GM04503 (cell line): ENCODE measurements around the gene RBFA.

Experiments
- DNase-seq: peaks from one replicate; pipeline ENCODE4 v3.0.0-alpha.2; 2012; ENCODE audit warnings: low read depth

RBFA gene

DNA sequence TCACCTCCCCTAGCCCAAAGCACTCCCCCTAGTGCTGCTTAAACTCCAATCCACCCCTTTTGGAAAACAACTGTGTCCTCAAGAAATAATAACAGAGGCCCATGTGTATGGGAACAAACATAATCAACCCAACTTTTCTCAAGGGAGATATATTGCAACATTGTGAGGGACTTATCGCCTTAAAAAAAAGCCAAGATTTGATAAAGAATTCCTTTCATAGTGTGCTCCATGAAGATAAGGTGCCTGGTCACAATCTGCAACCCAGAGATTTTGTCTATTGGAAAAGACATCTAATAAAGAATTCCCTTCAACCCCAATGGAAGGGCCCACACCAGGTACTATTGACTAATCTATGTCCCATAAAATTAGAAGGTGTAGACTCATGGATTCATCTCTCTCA is 4.5 kb upstream of the RBFA start:
- DNase-seq: no peak

DNA sequence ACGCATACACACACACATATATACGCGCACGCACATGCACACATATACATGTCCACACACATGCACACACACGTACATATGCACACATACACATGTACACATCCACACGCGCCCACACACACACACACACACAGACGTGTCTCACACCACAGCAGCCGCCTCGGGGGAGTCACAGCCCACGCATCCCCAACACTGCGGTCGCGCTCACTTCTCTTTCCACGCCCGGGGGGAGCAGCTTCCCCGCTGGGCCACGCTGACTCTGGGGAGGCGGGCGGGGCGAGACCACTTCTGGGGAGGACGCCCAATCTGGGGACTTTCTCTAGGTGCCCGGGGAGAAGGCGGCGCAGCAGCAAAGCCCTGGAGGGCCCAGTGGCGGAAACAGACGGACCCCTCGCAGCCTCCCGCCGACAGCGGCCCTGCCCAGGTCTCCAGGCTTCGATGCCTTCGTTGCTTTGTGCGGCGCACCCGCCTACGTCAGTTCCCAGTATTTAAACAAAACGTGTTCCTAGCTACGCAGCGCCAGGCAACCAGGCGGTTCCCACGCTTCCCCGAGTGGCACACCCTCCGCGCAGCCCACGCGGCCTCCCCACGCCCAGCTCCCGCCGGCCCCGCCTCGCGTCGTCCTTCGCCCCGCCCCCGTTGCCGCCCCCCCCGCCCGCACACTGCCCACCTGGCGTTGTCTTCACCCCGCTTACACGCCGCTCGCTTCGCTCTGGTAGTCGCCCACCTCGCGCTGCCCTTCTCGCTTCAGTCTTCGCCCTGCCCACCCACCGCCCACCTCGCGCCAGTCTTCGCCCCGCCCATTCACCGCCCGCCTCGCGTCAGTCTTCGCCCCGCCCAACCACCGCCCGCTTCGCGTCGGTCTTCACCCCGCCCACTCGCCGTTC is 810 bp upstream of the RBFA start:
- no peak for DNase-seq

DNA sequence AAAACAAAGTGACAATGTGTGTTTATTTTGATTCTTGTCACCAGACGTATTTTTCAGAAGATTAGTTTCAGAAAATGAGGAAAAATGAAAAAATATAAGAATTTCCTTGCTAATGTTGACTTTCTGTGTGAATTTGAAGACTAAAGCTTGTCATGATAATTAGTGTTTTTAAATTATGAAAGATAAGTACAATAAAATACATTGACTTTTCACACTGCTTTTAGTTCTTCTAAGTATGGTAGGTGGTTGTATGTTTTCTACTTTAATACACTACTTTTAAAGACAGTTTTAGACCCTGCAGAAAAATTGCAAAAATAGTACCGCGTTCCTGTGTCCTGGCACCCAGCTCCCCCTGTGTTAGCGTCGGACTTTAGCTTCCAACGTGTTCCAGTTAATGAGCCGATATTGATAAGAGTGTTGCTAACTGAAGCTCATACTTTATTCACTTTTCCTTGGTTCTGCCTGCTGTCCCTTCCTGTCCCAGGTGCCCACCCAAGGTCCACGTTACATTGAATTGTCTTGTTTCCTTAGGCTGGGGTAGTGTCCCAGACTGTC is 695 bp downstream of the RBFA start:
- no peak for DNase-seq

DNA sequence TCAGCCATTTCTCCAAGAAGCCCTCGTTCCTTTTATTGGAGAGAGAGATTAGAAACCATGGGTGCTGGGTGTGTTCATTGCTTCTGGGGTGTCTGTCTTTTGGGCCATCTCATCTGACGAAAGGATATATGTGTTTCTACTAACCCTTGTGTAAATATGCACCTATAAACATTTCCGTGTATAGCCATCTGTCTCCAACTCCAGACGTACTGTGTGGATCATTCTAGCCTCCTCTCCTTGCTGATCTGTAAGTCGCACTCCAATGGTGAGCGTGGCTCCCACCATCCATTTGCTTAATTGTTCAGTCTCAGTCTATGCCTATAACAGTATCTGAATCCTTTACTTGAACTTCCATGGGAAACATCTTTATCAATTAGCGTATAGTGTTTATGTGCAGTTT is 1.8 kb downstream of the RBFA start:
- no peak for DNase-seq

DNA sequence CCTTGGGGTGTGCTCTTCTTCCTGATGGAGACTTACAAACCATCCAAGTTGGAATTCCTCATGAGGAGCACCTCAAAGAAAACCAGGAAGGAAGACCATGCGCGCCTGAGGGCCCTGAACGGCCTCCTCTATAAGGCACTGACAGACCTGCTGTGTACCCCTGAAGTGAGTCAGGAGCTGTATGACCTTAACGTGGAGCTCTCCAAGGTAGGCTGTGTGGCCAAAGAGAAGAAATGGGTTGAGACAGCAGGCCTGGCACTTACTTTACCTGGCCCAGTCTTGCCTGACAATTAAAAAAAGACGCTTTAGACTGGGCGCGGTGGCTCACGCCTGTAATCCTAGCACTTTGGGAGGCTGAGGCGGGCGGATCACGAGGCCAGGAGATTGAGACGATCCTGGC is 3.1 kb downstream of the RBFA start:
- no peak for DNase-seq

DNA sequence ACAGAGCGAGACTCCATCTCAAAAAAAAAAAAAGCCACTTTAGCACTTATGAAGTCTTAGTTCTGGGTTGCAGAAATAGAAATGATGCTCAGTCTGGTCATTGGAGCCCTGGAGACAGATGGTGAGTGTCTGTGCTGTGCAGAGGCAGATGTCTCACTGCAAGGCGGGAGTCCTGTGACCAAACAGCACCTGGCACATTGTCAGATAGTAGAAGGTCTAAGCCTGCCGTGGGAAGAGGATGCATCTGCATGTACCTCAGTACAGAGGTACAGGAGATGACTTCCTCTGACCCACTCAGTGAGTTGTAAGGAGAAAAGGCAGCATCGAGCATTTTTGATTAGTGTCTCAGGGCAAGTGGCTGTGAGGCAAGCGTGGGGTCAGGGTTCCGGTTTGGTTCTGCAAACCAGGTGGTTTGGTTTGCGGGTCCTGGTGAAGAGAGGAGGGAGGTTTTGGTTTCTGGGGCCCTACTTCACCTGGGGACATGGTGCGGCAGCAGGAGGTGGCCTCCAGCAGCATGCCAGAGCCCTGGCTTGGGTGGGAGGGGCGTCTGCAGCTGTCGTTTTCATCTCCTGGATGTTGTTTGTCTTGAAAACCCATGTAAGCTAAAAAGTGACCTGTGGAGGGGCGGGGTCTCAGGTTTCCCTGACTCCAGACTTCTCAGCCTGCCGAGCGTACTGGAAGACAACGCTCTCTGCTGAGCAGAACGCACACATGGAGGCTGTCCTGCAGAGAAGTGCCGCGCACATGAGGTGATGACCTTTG is 3.8 kb downstream of the RBFA start:
- DNase-seq: no peak

DNA sequence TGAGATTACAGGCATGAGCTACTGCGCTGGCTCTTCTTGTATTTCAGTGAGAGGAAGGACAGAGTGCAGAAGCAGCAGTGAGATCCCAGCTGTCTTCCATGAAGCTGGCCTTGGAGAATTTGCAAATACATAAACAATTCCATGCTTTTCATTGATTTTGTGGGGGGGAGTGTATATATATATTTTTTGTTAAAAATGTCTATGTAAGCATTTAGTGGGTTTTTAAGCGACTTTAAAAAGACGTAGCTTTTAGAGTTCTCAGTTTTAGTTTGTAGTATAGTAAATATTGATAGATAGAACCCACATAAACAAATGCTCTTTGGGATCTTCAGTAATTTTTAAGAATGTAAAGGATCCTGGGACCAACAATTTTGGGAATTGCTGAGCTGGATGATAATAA is 6.3 kb downstream of the RBFA start:
- no peak for DNase-seq

DNA sequence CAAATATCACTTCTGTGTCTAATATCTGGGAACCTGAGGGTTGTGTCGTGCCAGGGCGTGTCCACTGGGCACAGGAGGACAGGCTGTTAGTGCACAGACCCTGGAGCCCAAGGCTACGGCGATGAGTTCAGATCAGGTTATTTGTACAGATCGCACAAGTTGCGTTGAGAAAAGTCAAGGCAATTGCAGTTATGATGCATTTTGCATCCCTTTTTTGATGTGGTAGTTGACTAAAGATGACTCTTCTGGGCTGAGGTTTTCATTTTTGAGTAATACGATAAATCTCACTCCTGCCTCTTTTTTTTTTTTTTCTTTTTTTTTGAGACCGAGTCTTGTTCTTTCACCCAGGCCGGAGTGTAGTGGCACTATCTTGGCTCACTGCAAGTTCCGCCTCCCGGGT is 7.2 kb downstream of the RBFA start:
- no peak for DNase-seq

DNA sequence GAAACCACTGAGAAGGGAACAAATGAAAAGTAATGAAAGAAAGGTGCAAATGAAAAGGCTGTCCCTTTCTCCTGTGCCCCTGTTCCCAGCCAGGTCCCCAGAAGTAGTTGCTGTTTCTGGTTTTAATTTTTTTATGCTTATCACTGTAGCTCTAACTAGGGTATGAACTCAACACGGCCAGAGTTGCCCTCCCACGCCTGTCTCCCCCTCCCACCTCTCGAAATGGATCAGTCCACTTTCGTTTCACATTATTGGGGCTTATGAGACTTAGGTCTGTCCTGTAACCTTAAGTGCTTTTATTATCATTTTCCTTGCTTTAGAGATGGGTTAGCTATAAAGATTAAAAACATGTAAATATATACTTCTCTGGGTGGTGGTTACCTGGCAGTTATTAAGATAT is 8.6 kb downstream of the RBFA start:
- DNase-seq: no peak

DNA sequence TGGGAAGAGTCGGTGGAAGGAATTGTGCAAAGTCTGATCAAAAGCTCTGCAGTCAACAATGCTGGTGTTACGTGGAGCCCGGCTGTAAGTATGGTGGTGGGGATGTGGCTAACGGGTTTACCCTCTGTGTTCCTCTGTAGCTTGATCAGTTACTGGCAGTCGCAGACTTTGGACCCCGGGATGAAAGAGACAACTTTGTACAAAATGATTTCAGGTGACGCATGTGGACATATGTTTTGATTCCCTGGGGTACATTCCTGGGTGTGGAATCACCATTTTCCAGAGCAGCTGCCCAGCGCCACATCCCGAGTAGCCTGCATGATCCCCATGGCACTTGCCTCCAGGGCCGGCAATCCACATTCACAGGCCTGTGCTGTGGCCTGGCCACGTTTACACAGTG is 9.8 kb downstream of the RBFA start:
- DNase-seq: no peak

DNA sequence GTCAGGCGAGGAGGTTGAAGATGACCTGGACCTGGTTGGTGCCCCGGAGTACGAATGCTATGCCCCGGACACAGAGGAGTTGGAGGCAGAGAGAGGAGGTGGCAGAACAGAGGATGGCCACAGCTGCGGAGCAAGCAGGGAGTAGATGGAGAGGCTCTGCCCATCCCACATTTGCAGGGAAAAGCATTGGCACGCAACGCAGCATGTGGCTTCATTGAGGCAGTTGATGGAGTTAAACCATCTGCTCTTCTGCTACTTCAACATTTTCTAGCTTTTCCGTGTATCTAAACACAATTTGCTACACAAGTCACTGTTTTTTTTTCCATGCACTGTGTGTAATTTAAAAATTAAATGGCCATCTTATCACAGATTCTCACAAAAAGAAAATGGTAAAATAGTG is 11.8 kb downstream of the RBFA start:
- no peak for DNase-seq

DNA sequence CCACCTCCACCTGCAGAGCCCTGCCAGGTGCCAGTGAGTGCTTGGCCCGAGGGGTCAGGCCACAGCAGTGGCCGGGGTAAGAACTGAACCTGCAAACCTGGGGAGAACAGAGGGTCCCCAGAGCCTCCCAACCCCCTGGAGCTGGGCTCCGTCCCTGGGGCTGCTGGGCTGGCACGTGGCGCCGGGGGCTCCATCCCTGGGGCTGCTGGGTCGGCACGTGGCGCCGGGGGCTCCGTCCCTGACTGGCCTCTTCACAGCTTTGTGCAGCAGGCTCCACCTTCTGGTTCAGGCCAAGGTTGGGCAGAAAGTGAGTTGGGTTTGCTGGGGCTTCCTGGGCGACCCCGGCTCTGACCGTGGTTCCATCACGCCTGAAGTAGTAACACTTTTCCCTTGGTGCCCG is 12.2 kb downstream of the RBFA start:
- DNase-seq: no peak

DNA sequence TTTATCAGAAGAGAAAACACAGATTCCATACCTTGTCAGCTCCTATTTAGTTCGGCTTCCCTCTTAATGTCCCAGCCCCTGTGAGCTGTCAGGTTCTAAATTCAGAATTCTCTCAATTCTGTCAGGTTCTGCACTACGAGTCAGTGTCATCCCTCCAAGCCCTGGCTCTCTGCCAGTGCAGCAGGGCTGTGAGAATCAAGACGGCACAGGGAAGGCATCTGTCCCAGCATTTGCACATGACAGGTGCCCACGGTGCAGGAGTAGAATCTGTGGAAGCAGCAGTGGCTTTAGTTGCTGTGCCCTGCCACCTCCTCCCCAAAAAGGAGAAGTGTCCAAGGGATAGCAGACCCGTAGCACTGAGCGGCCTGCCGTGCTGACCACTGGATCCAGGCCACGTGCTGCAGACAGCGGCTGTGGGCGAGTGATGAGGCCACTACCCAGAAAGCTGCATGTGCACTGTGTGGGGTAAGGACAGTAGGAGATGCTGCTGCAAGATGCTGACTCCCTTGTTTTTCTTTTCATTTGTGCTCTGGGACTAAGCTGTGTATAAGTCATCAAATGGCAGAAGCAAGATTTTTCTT is 12.8 kb downstream of the RBFA start:
- no peak for DNase-seq

DNA sequence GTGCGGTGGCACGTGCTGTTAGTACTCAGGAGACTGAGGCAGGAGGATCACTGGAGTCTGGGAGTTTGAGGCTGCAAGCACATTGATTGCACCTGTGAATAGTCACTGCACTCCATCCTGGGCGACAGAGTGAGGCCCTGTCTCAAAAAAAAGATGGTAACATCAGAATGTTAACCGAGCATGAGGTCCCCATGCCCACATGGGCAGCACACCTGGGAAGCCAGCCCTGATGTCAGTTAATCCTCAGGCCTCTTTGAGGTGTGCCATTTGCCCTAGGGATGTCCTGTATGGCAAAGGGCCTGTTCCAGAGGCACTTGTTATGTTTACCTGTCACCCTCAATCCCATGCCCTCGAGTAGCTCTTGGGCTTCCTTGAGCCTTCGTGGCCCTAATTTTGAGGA is 16.6 kb downstream of the RBFA start:
- DNase-seq: no peak

DNA sequence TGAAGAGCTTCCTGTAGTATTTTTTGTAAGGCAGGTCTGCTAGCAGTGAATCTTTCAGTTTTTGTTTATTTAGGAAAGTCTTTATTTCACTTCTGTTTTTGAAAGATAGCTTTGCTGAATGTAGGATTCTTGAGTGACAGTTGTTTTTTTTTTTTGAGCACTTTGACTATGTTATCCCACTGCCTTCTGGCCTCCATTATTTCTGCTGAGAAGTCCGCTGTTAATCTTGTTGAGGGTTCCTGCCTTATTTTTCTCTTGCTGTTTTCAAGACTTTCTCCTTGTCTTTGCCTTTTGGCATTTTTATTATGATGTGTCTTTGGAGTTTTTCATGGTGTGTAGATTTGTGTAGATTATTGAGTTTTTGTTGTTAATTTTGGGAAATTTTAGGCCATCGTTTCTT is 21.9 kb downstream of the RBFA start:
- no peak for DNase-seq

DNA sequence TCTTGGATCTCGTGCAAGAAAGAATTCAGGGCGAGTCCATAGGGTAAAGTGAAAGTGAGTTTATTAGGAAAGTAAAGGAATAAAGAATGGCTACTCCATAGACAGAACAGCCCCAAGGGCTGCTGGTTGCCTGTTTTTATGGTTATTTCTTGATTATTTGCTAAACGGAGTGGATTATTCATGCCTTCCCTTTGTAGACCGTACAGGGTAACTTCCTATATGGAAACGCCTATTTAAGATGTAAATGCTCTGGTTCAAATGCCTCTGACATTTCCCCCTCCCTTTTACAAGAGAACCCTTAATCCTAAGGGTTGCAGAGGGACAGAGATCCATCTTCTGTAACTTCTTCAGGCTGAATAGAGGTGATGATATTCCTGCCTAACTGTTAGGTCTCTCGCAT is 25.7 kb downstream of the RBFA start:
- no peak for DNase-seq

DNA sequence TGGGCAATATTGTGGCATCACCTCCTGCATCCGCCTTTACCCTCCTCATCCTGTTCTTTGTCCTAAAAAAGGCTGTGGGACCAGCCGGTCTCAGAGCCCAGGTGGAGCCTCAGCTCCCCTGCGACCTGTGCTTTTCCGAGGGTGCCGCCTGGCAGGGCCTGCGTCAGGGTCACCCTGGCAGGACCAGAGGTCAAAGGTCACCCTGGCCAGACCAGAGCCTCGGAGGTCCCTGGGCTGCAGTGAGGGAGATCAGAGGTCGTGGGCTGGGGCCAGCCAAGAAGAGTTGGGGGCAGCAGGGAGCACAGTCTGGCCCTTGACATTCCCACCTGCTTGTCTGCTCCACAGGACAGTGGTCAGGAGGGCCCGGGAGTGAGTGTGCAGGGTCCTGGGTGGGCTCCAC is 31.5 kb downstream of the RBFA start:
- DNase-seq: no peak

DNA sequence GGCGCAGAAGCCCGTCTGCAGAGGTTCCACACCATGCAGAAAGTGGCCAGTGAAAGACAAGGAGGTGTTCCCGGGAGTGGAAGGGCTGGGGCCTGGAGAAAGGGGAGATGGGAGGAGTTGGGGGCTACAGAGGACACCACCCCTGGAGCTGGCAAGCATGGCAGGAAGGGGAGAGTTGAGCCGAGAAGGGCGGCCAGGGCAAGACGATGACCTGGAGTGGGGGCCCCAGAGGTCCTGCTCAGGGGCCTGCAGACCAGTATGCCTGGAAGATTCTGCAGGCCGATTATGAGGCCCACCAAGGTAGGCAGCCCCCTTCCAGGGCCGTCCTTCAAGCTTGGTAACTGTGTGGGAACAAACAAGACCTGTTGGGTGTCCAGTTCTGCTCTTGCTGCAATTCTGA is 33.1 kb downstream of the RBFA start:
- no peak for DNase-seq

DNA sequence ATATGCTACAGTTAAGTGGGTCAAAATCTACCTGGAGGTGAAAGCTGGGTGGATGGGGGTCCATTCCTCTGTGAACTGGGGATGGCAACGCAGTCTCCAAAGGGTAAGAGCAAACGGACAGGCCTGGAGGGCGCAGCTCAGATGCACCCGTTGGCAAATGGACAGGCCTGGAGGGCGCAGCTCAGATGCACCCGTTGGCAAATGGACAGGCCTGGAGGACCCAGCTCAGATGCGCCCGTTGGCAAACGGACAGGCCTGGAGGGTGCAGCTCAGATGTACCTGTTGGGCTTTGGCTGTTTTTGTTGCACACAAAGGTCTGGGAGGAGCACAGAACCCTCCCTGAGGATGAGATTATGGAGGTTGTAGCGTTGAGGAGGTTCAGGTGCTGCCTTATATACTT is 33.7 kb downstream of the RBFA start:
- no peak for DNase-seq

DNA sequence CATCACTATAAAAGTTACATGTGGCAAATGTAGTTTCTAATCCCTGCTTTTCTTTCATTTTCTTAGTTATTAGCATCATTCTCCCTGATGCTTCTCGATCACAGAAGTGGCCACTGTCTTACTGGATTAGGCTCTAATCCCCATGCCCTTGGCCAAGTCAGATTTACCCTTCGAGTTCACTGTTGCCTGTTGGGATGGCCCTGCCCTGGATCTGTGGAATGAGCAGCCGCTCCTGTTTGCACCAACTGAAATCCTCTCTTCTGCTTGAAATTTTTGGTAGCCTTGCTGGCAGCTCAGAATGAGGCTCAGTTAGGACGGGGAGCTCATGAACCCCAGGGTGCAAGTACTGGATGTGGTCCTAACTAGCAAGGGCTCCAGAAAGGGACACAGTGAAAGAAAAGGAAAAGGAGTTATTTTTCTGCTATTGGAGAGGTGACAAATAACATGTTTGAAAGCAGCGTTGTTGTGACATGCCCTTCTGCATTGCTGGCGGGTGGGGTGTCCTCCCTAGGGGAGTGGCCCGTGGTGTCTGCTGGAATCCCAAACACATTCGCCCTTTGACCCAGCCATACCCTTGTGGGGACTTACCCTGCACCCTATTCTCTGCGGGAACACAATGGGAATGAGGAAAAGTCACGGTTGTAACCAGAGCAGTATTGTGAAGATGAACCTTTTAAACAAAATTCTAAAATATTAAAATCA is 34.5 kb downstream of the RBFA start:
- DNase-seq: no peak

DNA sequence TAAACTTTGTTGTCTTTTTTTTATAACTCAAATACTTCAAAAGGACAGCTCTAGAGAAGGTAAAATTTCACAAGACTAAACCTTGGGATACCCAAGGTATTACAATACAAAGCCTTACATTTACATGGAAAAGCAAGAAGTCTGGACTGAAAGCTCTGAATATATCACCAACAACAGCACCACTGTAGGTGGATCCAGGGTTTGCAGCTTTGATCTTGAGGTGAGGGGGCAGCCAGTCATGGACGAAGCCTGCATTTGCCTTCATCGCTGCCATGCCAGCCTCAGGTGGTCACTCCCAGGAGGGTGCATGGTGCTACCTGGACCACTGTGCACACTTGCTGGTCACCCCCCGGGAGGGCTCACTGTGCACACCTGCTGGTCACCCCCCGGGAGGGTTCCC is 36.6 kb downstream of the RBFA start:
- no peak for DNase-seq

DNA sequence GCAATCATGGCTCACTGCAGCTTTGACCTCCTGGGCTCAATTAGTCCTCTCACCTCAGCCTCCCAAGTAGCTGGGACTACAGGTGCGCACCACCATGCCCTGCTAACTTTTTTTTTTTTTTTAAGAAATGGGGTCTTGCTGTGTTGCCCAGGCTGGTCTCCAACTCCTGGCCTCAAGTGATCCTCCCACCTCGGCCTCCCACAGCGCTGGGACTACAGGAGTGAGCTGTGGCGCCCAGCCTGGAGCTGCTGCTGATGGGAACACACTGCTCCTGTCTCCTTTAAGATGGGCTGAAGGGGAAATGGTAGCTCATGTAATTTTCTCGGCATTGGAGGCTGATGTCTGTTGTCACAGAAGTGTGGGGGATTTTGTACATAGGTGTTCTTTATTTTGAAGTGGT is 39.9 kb downstream of the RBFA start:
- DNase-seq: no peak
